SK-N-SH treated with all-trans-retinoic acid at 6 μM for 48 hours (cell line): ENCODE measurements around the gene MLST8.
"Not testable (repeated sequence)": the region's sequence is repeated elsewhere in the genome, so short reads cannot be mapped to it uniquely, and the experiment has no call there.

Experiments used
- ATAC-seq: fragments of 200-7000 bp; cut with Tn5 transposase; 3 replicates; pipeline ENCODE4 v1.9.1; 2020; ENCODE audit warnings: mild to moderate bottlenecking, moderate library complexity
- BACH2 ChIP-seq: fragments of 250-450 bp; sonication (Bioruptor Pico); IDR thresholded peaks from 2 replicates; pipeline ENCODE4 v1.9.0; 2021; ENCODE audit warnings: mild to moderate bottlenecking, borderline replicate concordance
- ESRRG ChIP-seq: fragments of 250-450 bp; sonication (Bioruptor Pico); IDR thresholded peaks from 2 replicates; pipeline ENCODE4 v1.6.1; 2021; ENCODE audit warnings: mild to moderate bottlenecking
- ISL1 ChIP-seq: fragments of 250-450 bp; sonication (Bioruptor Pico); IDR thresholded peaks from 2 replicates; pipeline ENCODE4 v2.1.2; 2022; ENCODE audit warnings: mild to moderate bottlenecking, moderate library complexity
- OSR1 ChIP-seq: fragments of 250-450 bp; sonication (Bioruptor Pico); IDR thresholded peaks from 2 replicates; pipeline ENCODE4 v1.8.0; 2022; ENCODE audit warnings: moderate library complexity, mild to moderate bottlenecking, inconsistent platforms
- PATZ1 ChIP-seq: fragments of 250-450 bp; sonication (Bioruptor Pico); IDR thresholded peaks from 2 replicates; pipeline ENCODE4 v1.8.0; 2020; ENCODE audit warnings: mild to moderate bottlenecking, moderate library complexity, borderline replicate concordance
- PPARA ChIP-seq: fragments of 250-450 bp; sonication (Bioruptor Pico); IDR thresholded peaks from 2 replicates; pipeline ENCODE4 v1.5.0; 2020; ENCODE audit warnings: mild to moderate bottlenecking, borderline replicate concordance
- RARB ChIP-seq: fragments of 250-450 bp; sonication (Bioruptor Pico); IDR thresholded peaks from 2 replicates; pipeline ENCODE4 v1.8.0; 2021; ENCODE audit warnings: mild to moderate bottlenecking, moderate library complexity
- SNAI2 ChIP-seq: fragments of 250-450 bp; sonication (Bioruptor Pico); IDR thresholded peaks from 2 replicates; pipeline ENCODE4 v1.5.0; 2020; ENCODE audit warnings: mild to moderate bottlenecking, moderate library complexity
- TCF4 ChIP-seq: fragments of 250-450 bp; sonication (Bioruptor Pico); IDR thresholded peaks from 2 replicates; pipeline ENCODE4 v1.8.0; 2021; ENCODE audit warnings: mild to moderate bottlenecking, moderate library complexity, borderline replicate concordance
- TOX ChIP-seq: fragments of 250-450 bp; sonication (Bioruptor Pico); IDR thresholded peaks from 2 replicates; pipeline ENCODE4 v1.8.0; 2021; ENCODE audit warnings: mild to moderate bottlenecking, moderate library complexity, borderline replicate concordance
- TSHZ2 ChIP-seq: fragments of 250-450 bp; sonication (Bioruptor Pico); IDR thresholded peaks from 2 replicates; pipeline ENCODE4 v1.5.0; 2020; ENCODE audit warnings: mild to moderate bottlenecking, moderate library complexity
- ZC3H10 ChIP-seq: fragments of 250-450 bp; sonication (Bioruptor Pico); IDR thresholded peaks from 2 replicates; pipeline ENCODE4 v1.5.1; 2021; ENCODE audit warnings: mild to moderate bottlenecking, moderate library complexity
- ZFP3 ChIP-seq: fragments of 250-450 bp; sonication (Bioruptor Pico); IDR thresholded peaks from 2 replicates; pipeline ENCODE4 v1.5.0; 2020; ENCODE audit warnings: mild to moderate bottlenecking, moderate library complexity
- ZFP30 ChIP-seq: fragments of 450-650 bp; formaldehyde crosslinking; IDR thresholded peaks from 2 replicates; pipeline ENCODE4 v1.5.0; 2022; ENCODE audit warnings: mild to moderate bottlenecking, moderate library complexity
- ZNF565 ChIP-seq: fragments of 450-650 bp; formaldehyde crosslinking; conservative IDR thresholded peaks from 2 replicates; pipeline ENCODE4 v1.5.0; 2020; ENCODE audit warnings: low read depth, mild to moderate bottlenecking, moderate library complexity
- TF ChIP-seq, protein P1 (sequence below): fragments of 250-450 bp; sonication (Bioruptor Pico); IDR thresholded peaks from 2 replicates; pipeline ENCODE4 v1.8.0; 2021; ENCODE audit warnings: low read depth, mild to moderate bottlenecking, moderate library complexity, borderline replicate concordance

MLST8 gene

DNA sequence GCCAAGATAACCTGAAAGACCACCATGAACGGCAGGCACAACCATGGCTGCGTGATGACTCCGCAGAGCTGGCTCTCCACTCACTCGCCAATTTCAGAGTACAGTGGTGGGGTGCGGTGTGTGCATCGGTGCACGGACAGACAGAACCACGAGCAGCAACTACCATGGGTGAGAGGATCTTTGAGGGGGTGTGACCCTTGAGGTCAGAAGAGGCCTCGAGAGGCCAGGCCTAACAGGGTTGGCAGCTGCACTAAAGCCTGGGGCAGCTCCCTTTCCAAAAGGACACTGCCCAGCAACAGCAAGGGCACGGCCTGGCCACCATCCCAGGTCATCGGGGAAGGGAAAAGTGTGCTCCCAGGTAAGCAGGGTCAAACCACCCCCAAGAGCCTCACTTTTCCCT, 48.0 kb downstream of the MLST8 start:
- no peak for TF ChIP-seq ESRRG (CRISPR knock-in tag)
- TF ChIP-seq ZNF565 (CRISPR knock-in tag), result no peak
- TF ChIP-seq ISL1 (CRISPR knock-in tag), result no peak
- no peak for TF ChIP-seq TCF4 (CRISPR knock-in tag)
- TF ChIP-seq TOX (CRISPR knock-in tag), result no peak
- TF ChIP-seq, protein P1, sequence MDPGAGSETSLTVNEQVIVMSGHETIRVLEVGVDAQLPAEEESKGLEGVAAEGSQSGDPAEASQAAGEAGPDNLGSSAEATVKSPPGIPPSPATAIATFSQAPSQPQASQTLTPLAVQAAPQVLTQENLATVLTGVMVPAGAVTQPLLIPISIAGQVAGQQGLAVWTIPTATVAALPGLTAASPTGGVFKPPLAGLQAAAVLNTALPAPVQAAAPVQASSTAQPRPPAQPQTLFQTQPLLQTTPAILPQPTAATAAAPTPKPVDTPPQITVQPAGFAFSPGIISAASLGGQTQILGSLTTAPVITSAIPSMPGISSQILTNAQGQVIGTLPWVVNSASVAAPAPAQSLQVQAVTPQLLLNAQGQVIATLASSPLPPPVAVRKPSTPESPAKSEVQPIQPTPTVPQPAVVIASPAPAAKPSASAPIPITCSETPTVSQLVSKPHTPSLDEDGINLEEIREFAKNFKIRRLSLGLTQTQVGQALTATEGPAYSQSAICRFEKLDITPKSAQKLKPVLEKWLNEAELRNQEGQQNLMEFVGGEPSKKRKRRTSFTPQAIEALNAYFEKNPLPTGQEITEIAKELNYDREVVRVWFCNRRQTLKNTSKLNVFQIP, result no peak
- TF ChIP-seq ZFP30, result no peak
- TF ChIP-seq BACH2, result no peak
- TF ChIP-seq PPARA, result no peak
- TF ChIP-seq ZC3H10 (CRISPR knock-in tag), result no peak
- no peak for TF ChIP-seq RARB (CRISPR knock-in tag)
- no peak for TF ChIP-seq SNAI2 (CRISPR knock-in tag)
- TF ChIP-seq PATZ1 (CRISPR knock-in tag), result no peak
- TF ChIP-seq ZFP3 (CRISPR knock-in tag), result no peak
- no peak for TF ChIP-seq TSHZ2
- no peak for ATAC-seq

- ATAC-seq, result no peak
- TF ChIP-seq SNAI2 (CRISPR knock-in tag) (no peak), PATZ1 (CRISPR knock-in tag) (no peak), ZNF565 (CRISPR knock-in tag) (no peak), TCF4 (CRISPR knock-in tag) (no peak), TOX (CRISPR knock-in tag) (no peak), OSR1 (no peak), ESRRG (CRISPR knock-in tag) (no peak)
Measured at GRCh38 chr16:2256531-2257140, 51.4 kb downstream of the MLST8 start.

DNA sequence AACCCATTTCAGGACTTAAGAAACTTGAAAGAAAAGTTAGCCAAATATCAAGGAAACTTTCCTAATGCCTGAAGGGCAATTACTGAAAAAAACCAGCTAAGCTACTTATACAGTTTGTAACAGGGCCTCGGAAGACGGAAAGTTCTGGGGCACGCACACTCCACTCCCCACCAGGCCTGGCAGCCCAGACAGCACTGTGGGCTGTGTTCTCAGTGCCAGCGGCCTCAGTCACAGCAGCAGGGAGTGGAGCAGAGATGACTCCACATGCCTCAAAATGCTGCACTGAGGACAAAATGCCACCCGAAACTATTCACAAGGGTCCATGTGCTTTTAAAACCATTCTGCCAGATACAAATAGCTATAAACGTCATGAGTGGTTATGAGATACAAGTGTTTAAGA, 52.5 kb downstream of the MLST8 start:
- ATAC-seq, result no peak
- no peak for TF ChIP-seq ISL1 (CRISPR knock-in tag)
- TF ChIP-seq TSHZ2, result no peak
- TF ChIP-seq OSR1, result no peak

DNA sequence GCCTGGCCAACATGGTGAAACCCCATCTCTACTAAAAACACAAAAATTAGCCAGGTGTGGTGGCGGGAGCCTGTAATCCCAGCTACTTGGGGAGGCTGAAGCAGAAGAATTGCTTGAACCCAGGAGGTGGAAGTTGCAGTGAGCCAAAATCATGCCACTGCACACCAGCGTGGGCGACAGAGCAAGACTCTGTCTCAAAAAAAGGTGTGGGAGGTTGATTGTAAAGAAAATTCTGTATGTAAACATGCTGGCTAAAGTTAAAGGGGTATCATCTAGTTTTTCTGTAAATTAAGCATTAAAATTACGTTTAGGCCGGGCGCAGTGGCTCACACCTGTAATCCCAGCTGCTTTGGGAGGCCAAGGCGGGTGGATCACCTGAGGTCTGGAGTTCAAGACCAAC, 53.3 kb downstream of the MLST8 start:
- not testable (repeated sequence) for ATAC-seq
